BLaER1 treated with 17β-estradiol and CSF1 and Interleukin-3, amounts not matched to agents 10 nM and 100 nM (cell line): ENCODE measurements around the gene RIC8B.

Experiments
- H3K27ac ChIP-seq, 11 experiments: shearing (Covaris generic); formaldehyde crosslinking; 2 replicates each; pipeline ENCODE4 v1.8.1; 2022
- H3K27me3 ChIP-seq, 11 experiments: shearing (Covaris generic); formaldehyde crosslinking; 2 replicates each; pipeline ENCODE4 v1.8.1; 2022
- H3K36me3 ChIP-seq, 11 experiments: shearing (Covaris generic); formaldehyde crosslinking; 2 replicates each; pipeline ENCODE4 v1.8.1; 2022
- H3K4me1 ChIP-seq, 10 experiments: shearing (Covaris generic); formaldehyde crosslinking; 2 replicates each; pipeline ENCODE4 v1.8.1; 2022
- H3K4me2 ChIP-seq, 11 experiments: shearing (Covaris generic); formaldehyde crosslinking; 2 replicates each; pipeline ENCODE4 v1.8.1; 2022
- H3K4me3 ChIP-seq, 10 experiments: shearing (Covaris generic); formaldehyde crosslinking; 2 replicates each; pipeline ENCODE4 v1.8.1; 2022
- H3K9ac ChIP-seq, 11 experiments: shearing (Covaris generic); formaldehyde crosslinking; 2 replicates each; pipeline ENCODE4 v1.8.1; 2022
- H3K9me3 ChIP-seq, 11 experiments: shearing (Covaris generic); formaldehyde crosslinking; replicated peaks in 1 of 11; 2 replicates each; pipeline ENCODE4 v1.8.1; 2022
- H4K20me1 ChIP-seq, 11 experiments: shearing (Covaris generic); formaldehyde crosslinking; 2 replicates each; pipeline ENCODE4 v1.8.1; 2022
- Cebpa-rat ChIP-seq, 11 experiments: shearing (Covaris generic); IDR thresholded peaks; 2 replicates each; pipeline ENCODE4 v1.8.1; 2022

RIC8B gene

GRCh38 chr12:106906715-106907114 lies 132.2 kb downstream of the RIC8B start:
- TF ChIP-seq Cebpa-rat (IDR thresholded peaks at IDR 0.05), result no peak
- Histone ChIP-seq H3K4me2 (no peak overlapping the region), H3K36me3 (no peaks in the 10 kb centered on the region), H3K27ac (no peak overlapping the region), H4K20me1 (peaks cover 0 to 79% (median 5%) of the 10 kb centered on the region in 11 experiments; a peak in 10 of 22 replicates), H3K9me3 (peaks cover 0 to 7% (median 0%) of the 10 kb centered on the region in 11 experiments; a peak in 4 of 22 replicates), H3K4me1 (peaks cover 11 to 46% (median 22%) of the 10 kb centered on the region in 10 experiments; a peak in 19 of 20 replicates), H3K9ac (no peak overlapping the region), H3K4me3 (no peak overlapping the region), H3K27me3 (peaks cover 0 to 99% (median 32%) of the 10 kb centered on the region in 11 experiments; a peak in 12 of 22 replicates)

GRCh38 chr12:106907411-106907810 lies 132.9 kb downstream of the RIC8B start:
- peaks cover 0 to 81% (median 5%) of the 10 kb centered on the region in 11 experiments; a peak in 10 of 22 replicates for H4K20me1 ChIP-seq
- H3K27me3 ChIP-seq, result peaks cover 0 to 99% (median 35%) of the 10 kb centered on the region in 11 experiments; a peak in 13 of 22 replicates
- no peak for TF ChIP-seq Cebpa-rat (IDR thresholded peaks at IDR 0.05)
- H3K4me3 ChIP-seq, result no peak overlapping the region
- no peak overlapping the region for H3K9ac ChIP-seq
- peak overlapping the region in 5 of 11 experiments; percentile 43 to 77 (median 53); a peak in 8 of 22 replicates for H3K4me2 ChIP-seq
- H3K9me3 ChIP-seq, result peaks cover 0 to 7% (median 0%) of the 10 kb centered on the region in 11 experiments; a peak in 4 of 22 replicates
- H3K27ac ChIP-seq, result no peak overlapping the region
- peaks cover 13 to 47% (median 22%) of the 10 kb centered on the region in 10 experiments; a peak in 19 of 20 replicates for H3K4me1 ChIP-seq
- H3K36me3 ChIP-seq, result no peaks in the 10 kb centered on the region

GRCh38 chr12:106907846-106908245 lies 133.4 kb downstream of the RIC8B start:
- TF ChIP-seq Cebpa-rat (IDR thresholded peaks at IDR 0.05), result no peak
- Histone ChIP-seq H3K4me2 (peak overlapping the region in 6 of 11 experiments; percentile 32 to 77 (median 50); a peak in 9 of 22 replicates), H3K36me3 (no peaks in the 10 kb centered on the region), H4K20me1 (peaks cover 0 to 83% (median 5%) of the 10 kb centered on the region in 11 experiments; a peak in 10 of 22 replicates), H3K27ac (no peak overlapping the region), H3K9me3 (peaks cover 0 to 7% (median 0%) of the 10 kb centered on the region in 11 experiments; a peak in 4 of 22 replicates), H3K4me1 (peaks cover 13 to 47% (median 22%) of the 10 kb centered on the region in 10 experiments; a peak in 19 of 20 replicates), H3K9ac (no peak overlapping the region), H3K4me3 (no peak overlapping the region), H3K27me3 (peaks cover 0 to 99% (median 35%) of the 10 kb centered on the region in 11 experiments; a peak in 13 of 22 replicates)

DNA sequence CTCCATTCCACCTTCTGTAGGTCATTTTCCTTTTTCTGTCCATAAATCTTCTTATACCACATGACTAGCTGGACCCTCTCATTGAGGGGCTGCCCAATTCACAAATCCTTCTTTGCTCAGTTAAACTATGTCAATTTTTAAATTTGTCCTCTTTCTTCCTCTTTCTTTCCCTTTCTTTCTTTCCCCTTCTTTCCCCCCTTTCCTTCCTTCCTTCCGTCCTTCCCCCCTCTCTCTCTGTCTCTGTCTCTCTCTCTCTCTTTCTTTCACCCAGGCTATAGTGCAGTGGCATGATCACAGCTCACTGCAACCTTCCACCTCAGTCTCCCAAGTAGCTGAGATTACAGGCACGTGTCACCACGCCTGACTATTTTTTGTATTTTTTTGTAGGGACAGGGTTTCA lies 134.1 kb downstream of the RIC8B start:
- no peak overlapping the region for H3K9ac ChIP-seq
- H3K4me2 ChIP-seq, result peak overlapping the region in 6 of 11 experiments; percentile 32 to 77 (median 50); a peak in 12 of 22 replicates
- H4K20me1 ChIP-seq, result peaks cover 0 to 83% (median 5%) of the 10 kb centered on the region in 11 experiments; a peak in 10 of 22 replicates
- peaks cover 13 to 44% (median 21%) of the 10 kb centered on the region in 10 experiments; a peak in 19 of 20 replicates for H3K4me1 ChIP-seq
- no peak overlapping the region for H3K27ac ChIP-seq
- peaks cover 0 to 99% (median 34%) of the 10 kb centered on the region in 11 experiments; a peak in 12 of 22 replicates for H3K27me3 ChIP-seq
- H3K36me3 ChIP-seq, result no peaks in the 10 kb centered on the region
- peaks cover 0 to 7% (median 0%) of the 10 kb centered on the region in 11 experiments; a peak in 4 of 22 replicates for H3K9me3 ChIP-seq
- no peak for TF ChIP-seq Cebpa-rat (IDR thresholded peaks at IDR 0.05)
- H3K4me3 ChIP-seq, result no peak overlapping the region

DNA sequence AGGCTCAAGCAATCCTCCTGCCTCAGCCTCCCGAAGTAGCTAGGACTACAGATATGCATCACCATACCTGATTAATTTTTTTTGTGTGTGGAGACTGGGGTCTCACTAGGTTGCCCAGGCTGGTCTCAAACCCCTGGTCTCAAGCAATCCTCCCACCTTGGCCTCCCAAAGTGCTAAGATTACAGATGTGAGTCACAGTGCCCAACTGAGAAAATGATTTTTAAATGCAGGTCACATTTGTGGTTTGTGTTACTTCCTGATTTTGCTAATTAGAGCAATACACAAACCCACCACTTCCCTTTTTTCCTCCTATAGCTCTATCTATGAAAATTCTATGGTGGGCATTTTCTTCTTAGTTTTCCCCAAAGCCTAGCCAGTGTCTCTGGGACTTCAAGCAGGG lies 135.7 kb downstream of the RIC8B start:
- Histone ChIP-seq H3K9me3 (peaks cover 0 to 7% (median 0%) of the 10 kb centered on the region in 11 experiments; a peak in 4 of 22 replicates), H3K4me1 (peaks cover 14 to 49% (median 23%) of the 10 kb centered on the region in 10 experiments; a peak in 19 of 20 replicates), H3K27me3 (peaks cover 0 to 99% (median 30%) of the 10 kb centered on the region in 11 experiments; a peak in 12 of 22 replicates), H4K20me1 (peaks cover 0 to 95% (median 5%) of the 10 kb centered on the region in 11 experiments; a peak in 10 of 22 replicates), H3K27ac (no peak overlapping the region), H3K4me3 (no peak overlapping the region), H3K36me3 (no peaks in the 10 kb centered on the region), H3K9ac (no peak overlapping the region), H3K4me2 (peak overlapping the region in 10 of 11 experiments; percentile 5 to 77 (median 53); a peak in 19 of 22 replicates)
- no peak for TF ChIP-seq Cebpa-rat (IDR thresholded peaks at IDR 0.05)

GRCh38 chr12:106911581-106911980 lies 137.1 kb downstream of the RIC8B start:
- Histone ChIP-seq H3K4me2 (peak overlapping the region in 10 of 11 experiments; percentile 1 to 77 (median 49); a peak in 16 of 22 replicates), H4K20me1 (peaks cover 0 to 92% (median 5%) of the 10 kb centered on the region in 11 experiments; a peak in 10 of 22 replicates)

GRCh38 chr12:106913456-106913855 lies 139.0 kb downstream of the RIC8B start:
- Histone ChIP-seq H4K20me1 (peaks cover 0 to 81% (median 5%) of the 10 kb centered on the region in 11 experiments; a peak in 10 of 22 replicates), H3K9me3 (no peaks in the 10 kb centered on the region; a peak in 1 of 22 replicates), H3K4me1 (peaks cover 13 to 39% (median 20%) of the 10 kb centered on the region in 10 experiments; a peak in 19 of 20 replicates), H3K27me3 (peaks cover 0 to 99% (median 19%) of the 10 kb centered on the region in 11 experiments; a peak in 13 of 22 replicates), H3K9ac (no peak overlapping the region), H3K4me3 (no peak overlapping the region), H3K27ac (no peak overlapping the region), H3K36me3 (no peaks in the 10 kb centered on the region), H3K4me2 (no peak overlapping the region)
- no peak for TF ChIP-seq Cebpa-rat (IDR thresholded peaks at IDR 0.05)

More at GRCh38 chr12:106911581-106911980, 137.1 kb downstream of the RIC8B start:
- peaks cover 0 to 99% (median 27%) of the 10 kb centered on the region in 11 experiments; a peak in 12 of 22 replicates for H3K27me3 ChIP-seq
- H3K36me3 ChIP-seq, result no peaks in the 10 kb centered on the region
- no peak overlapping the region for H3K4me3 ChIP-seq
- H3K4me1 ChIP-seq, result peaks cover 14 to 49% (median 23%) of the 10 kb centered on the region in 10 experiments; a peak in 19 of 20 replicates
- peaks cover 0 to 4% (median 0%) of the 10 kb centered on the region in 11 experiments; a peak in 4 of 22 replicates for H3K9me3 ChIP-seq
- no peak overlapping the region for H3K9ac ChIP-seq
- H3K27ac ChIP-seq, result no peak overlapping the region
- TF ChIP-seq Cebpa-rat (IDR thresholded peaks at IDR 0.05), result no peak

DNA sequence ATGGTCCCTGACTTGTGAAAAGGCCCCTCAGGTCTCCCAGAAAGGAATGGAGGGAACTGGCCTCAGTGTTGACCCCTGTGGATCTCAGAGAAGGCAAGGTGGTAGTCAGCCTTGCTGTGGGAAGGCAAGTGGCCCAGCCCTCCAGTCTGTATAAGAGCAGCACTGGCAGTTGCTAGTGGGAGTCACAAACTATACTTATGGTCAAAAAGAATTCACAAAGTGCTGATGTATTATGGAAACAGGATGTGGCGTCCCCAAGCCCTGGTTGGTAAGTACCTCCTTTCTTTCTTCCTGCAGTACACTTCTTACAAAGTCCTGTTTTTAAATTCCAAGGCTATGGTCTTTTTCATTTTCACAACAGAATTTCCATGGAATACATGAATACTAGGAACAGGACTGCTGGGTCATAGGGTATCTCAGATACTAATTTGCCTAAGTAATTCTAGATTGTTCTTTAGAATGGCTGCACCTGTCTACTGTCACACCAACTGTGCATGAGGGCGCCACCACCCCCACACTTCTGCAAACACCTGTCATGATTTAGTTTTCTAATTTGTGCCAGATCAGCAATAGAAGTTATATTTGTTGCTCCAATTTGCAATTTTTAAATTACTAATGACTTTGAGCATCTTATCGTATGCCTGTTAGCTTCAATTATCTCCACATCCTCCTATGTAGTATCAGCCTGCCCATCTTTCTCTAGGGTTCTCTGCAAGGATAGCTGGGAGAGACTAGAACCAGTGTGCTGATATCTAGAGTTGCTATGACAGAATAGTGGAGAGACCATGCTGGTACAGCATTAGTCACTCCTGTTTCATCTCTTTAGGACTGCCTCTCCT lies 140.5 kb downstream of the RIC8B start:
- no peak for TF ChIP-seq Cebpa-rat (IDR thresholded peaks at IDR 0.05)
- Histone ChIP-seq H3K4me2 (peak overlapping the region in 5 of 11 experiments; percentile 10 to 42 (median 23); a peak in 5 of 22 replicates), H3K36me3 (no peaks in the 10 kb centered on the region), H3K27ac (no peak overlapping the region), H3K9ac (no peak overlapping the region), H3K9me3 (no peaks in the 10 kb centered on the region; a peak in 1 of 22 replicates), H4K20me1 (peaks cover 0 to 75% (median 0%) of the 10 kb centered on the region in 11 experiments; a peak in 8 of 22 replicates), H3K27me3 (peaks cover 0 to 99% (median 15%) of the 10 kb centered on the region in 11 experiments; a peak in 13 of 22 replicates), H3K4me1 (peaks cover 12 to 24% (median 20%) of the 10 kb centered on the region in 10 experiments; a peak in 19 of 20 replicates), H3K4me3 (no peak overlapping the region)
